H9 (cell line): ENCODE data around the gene AKR1E2. TPM values are rescaled to one million over a fixed set of nuclear protein-coding genes. Genes with fewer than 3 reads are reported as not detected.

Source experiments
- DNase-seq: peaks from one replicate; pipeline ENCODE4 v3.0.0-alpha.2; 2017
- H2AFZ ChIP-seq: one replicate; pipeline ENCODE4 v1.6.1; 2013; ENCODE audit warnings: mild to moderate bottlenecking, low read length, control low read depth, moderate library complexity
- H2AK5ac ChIP-seq: 2 replicates; pipeline ENCODE4 v1.6.1; 2013; ENCODE audit warnings: low read length, control low read depth, mixed read lengths; ENCODE audit not compliant: insufficient read length
- H2BK120ac ChIP-seq: one replicate; pipeline ENCODE4 v1.6.1; 2013; ENCODE audit warnings: low read depth, mild to moderate bottlenecking, low read length, control low read depth, inconsistent platforms; ENCODE audit not compliant: poor library complexity, severe bottlenecking
- H2BK12ac ChIP-seq: 2 replicates; pipeline ENCODE4 v1.6.1; 2013; ENCODE audit warnings: low read length, control low read depth, mixed read lengths, low read depth; ENCODE audit not compliant: insufficient read length
- H2BK15ac ChIP-seq: 2 replicates; pipeline ENCODE4 v1.6.1; 2013; ENCODE audit warnings: low read depth, low read length, control low read depth
- H2BK20ac ChIP-seq: one replicate; pipeline ENCODE4 v1.6.1; 2013; ENCODE audit warnings: low read depth, mild to moderate bottlenecking, low read length, control low read depth, inconsistent platforms; ENCODE audit not compliant: poor library complexity, severe bottlenecking
- H2BK5ac ChIP-seq: 2 replicates; pipeline ENCODE4 v1.6.1; 2013; ENCODE audit warnings: low read length, control low read depth, mixed read lengths; ENCODE audit not compliant: insufficient read length
- H3K14ac ChIP-seq: 2 replicates; pipeline ENCODE4 v1.6.1; 2013; ENCODE audit warnings: low read length, control low read depth; ENCODE audit not compliant: insufficient read depth
- H3K18ac ChIP-seq: 2 replicates; pipeline ENCODE4 v1.6.1; 2013; ENCODE audit warnings: low read depth, mild to moderate bottlenecking, mixed read lengths, low read length, control low read depth; ENCODE audit not compliant: insufficient read length
- H3K23ac ChIP-seq: 2 replicates; pipeline ENCODE4 v1.6.1; 2013; ENCODE audit warnings: low read length, control low read depth, mixed read lengths, low read depth; ENCODE audit not compliant: insufficient read length
- H3K23me2 ChIP-seq: 2 replicates; pipeline ENCODE4 v1.6.1; 2013; ENCODE audit warnings: low read depth, mild to moderate bottlenecking, mixed read lengths, low read length, control low read depth; ENCODE audit not compliant: insufficient read length, poor library complexity, severe bottlenecking
- H3K27ac ChIP-seq: 2 replicates; pipeline ENCODE4 v1.5.1; 2013; ENCODE audit warnings: low read length, control low read depth, mixed read lengths, low read depth; ENCODE audit not compliant: insufficient read length
- H3K27me3 ChIP-seq: 2 replicates; pipeline ENCODE4 v1.6.1; 2013; ENCODE audit warnings: low read length, control low read depth, inconsistent platforms; ENCODE audit not compliant: insufficient read depth
- H3K4ac ChIP-seq: 2 replicates; pipeline ENCODE4 v1.6.1; 2013; ENCODE audit warnings: low read depth, mild to moderate bottlenecking, control low read depth, inconsistent platforms, low read length, moderate library complexity
- H3K4me1 ChIP-seq: 2 replicates; pipeline ENCODE4 v1.6.1; 2013; ENCODE audit warnings: low read length, control low read depth, inconsistent platforms; ENCODE audit not compliant: insufficient read depth
- H3K4me2 ChIP-seq: 2 replicates; pipeline ENCODE4 v1.6.1; 2013; ENCODE audit warnings: low read length, control low read depth, mixed read lengths; ENCODE audit not compliant: insufficient read length, insufficient read depth
- H3K56ac ChIP-seq: 2 replicates; pipeline ENCODE4 v1.6.1; 2013; ENCODE audit warnings: low read depth, mild to moderate bottlenecking, mixed read lengths, low read length, control low read depth; ENCODE audit not compliant: insufficient read length
- H3K79me1 ChIP-seq: 2 replicates; pipeline ENCODE4 v1.6.1; 2013; ENCODE audit warnings: low read depth, mild to moderate bottlenecking, moderate library complexity, low read length, control low read depth, inconsistent platforms; ENCODE audit not compliant: insufficient read depth, poor library complexity, severe bottlenecking
- H3K79me2 ChIP-seq: 2 replicates; pipeline ENCODE4 v1.6.1; 2013; ENCODE audit warnings: low read length, control low read depth, inconsistent platforms; ENCODE audit not compliant: insufficient read depth
- H3K9ac ChIP-seq: 2 replicates; pipeline ENCODE4 v1.6.1; 2013; ENCODE audit warnings: low read length, control low read depth, mixed read lengths; ENCODE audit not compliant: insufficient read length; ENCODE audit errors: extremely low read depth
- H3K9me3 ChIP-seq: one replicate; pipeline ENCODE4 v1.6.1; 2013; ENCODE audit warnings: low read depth, low read length, inconsistent platforms; ENCODE audit not compliant: control insufficient read depth
- H3T11ph ChIP-seq: one replicate; pipeline ENCODE4 v1.6.1; 2013; ENCODE audit warnings: mild to moderate bottlenecking, low read length, control low read depth, inconsistent platforms
- H4K20me1 ChIP-seq: one replicate; pipeline ENCODE4 v1.6.1; 2013; ENCODE audit not compliant: control insufficient read depth, insufficient read length, insufficient read depth
- H4K5ac ChIP-seq: 2 replicates; pipeline ENCODE4 v1.6.1; 2013; ENCODE audit warnings: low read depth, mild to moderate bottlenecking, mixed read lengths, low read length, control low read depth; ENCODE audit not compliant: insufficient read length
- H4K8ac ChIP-seq: replicated peaks from 2 replicates; pipeline ENCODE4 v1.6.1; 2013; ENCODE audit warnings: low read length, control low read depth, mixed read lengths, low read depth; ENCODE audit not compliant: insufficient read length
- H4K91ac ChIP-seq: 2 replicates; pipeline ENCODE4 v1.6.1; 2013; ENCODE audit warnings: low read depth, mild to moderate bottlenecking, moderate library complexity, mixed read lengths, low read length, control low read depth; ENCODE audit not compliant: insufficient read length
- H3K27ac Mint-ChIP-seq, 3 experiments: 2 replicates in 2 of 3; 3 replicates in 1 of 3; pipeline ENCODE4 v1.8.0; 2020 to 2021; ENCODE audit warnings: mixed read lengths in 3 of 3, mild to moderate bottlenecking in 1 of 3, moderate library complexity in 1 of 3
- H3K27me3 Mint-ChIP-seq: 2 replicates; pipeline ENCODE4 v1.8.0; 2021; ENCODE audit warnings: low read depth, mild to moderate bottlenecking, moderate library complexity, mixed read lengths
- H3K36me3 Mint-ChIP-seq, 3 experiments: 2 replicates in 2 of 3; 3 replicates in 1 of 3; pipeline ENCODE4 v1.8.0; 2020 to 2021; ENCODE audit warnings: low read depth in 3 of 3, mixed read lengths in 3 of 3; ENCODE audit not compliant: insufficient read depth in 1 of 3
- H3K4me1 Mint-ChIP-seq, 2 experiments: 2 replicates each; pipeline ENCODE4 v1.8.0; 2020; ENCODE audit warnings: mixed read lengths in 2 of 2
- H3K4me3 Mint-ChIP-seq, 2 experiments: 2 replicates in 1 of 2; 3 replicates in 1 of 2; pipeline ENCODE4 v1.8.0; 2020 to 2021; ENCODE audit warnings: mild to moderate bottlenecking in 2 of 2, mixed read lengths in 2 of 2, moderate library complexity in 1 of 2
- H3K9me3 Mint-ChIP-seq, 2 experiments: 2 replicates in 1 of 2; 3 replicates in 1 of 2; pipeline ENCODE4 v1.8.0; 2020; ENCODE audit warnings: mild to moderate bottlenecking in 2 of 2, mixed read lengths in 2 of 2, moderate library complexity in 1 of 2
- WGBS: extraction: QIAGEN DNeasy Blood & Tissue Kit; methylation state at CpG from one replicate; pipeline ENCODE4 v1.1.7; 2013; ENCODE audit warnings: missing lambda C conversion rate, low lambda C conversion rate, mixed read lengths; ENCODE audit not compliant: insufficient read length; ENCODE audit errors: extremely low coverage; 5-methylcytosine and 5-hydroxymethylcytosine counted together
- total RNA-seq: library from RNA; stranded (reverse); gene quantifications from 2 replicates; pipeline ENCODE4 v1.2.1, GENCODE V29; 2021
- TF ChIP-seq, protein P1 (sequence below): fragments of 200-600 bp; sonication (generic); conservative IDR thresholded peaks from 3 replicates; pipeline ENCODE4 v1.8.0; 2021; ENCODE audit warnings: antibody characterized with exemption, mild to moderate bottlenecking

Gene AKR1E2
- total RNA-seq, 1 experiment from 2014 or later = 2.2 TPM

DNA sequence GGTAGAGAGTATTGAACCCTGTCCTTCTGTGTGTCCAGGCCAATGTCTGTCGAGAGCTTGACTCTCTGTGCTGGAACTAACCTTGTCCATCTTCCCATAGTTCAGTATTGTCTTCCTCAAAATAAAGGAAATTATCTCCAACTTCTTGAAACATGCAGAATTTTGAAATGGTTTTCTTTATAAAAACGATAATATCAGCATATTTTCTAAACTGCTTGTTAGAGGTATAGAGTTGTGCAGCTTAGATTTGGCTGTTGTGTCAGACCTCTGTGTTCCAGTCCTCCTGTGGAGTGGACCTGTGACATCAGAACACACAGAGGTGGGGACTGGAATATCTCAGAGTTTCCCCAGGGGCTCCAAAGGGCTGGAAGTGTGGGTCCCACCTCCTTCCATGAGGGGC lies 22.2 kb upstream of the AKR1E2 start:
- Histone ChIP-seq H3K79me1 (no peaks in the 10 kb centered on the region), H3K23ac (no peak overlapping the region), H2BK15ac (no peak overlapping the region), H3K9me3 (no peaks in the 10 kb centered on the region), H4K20me1 (no peaks in the 10 kb centered on the region), H2BK12ac (no peak overlapping the region), H2AFZ (no peak overlapping the region), H3K4ac (no peak overlapping the region), H4K5ac (no peak overlapping the region), H3K4me1 (no peaks in the 10 kb centered on the region), H2AK5ac (no peak overlapping the region), H3K27ac (no peak overlapping the region), H2BK5ac (no peak overlapping the region), H2BK120ac (no peak overlapping the region), H3K27me3 (no peaks in the 10 kb centered on the region), H3K9ac (no peak overlapping the region), H4K91ac (no peak overlapping the region), H3K14ac (no peak overlapping the region), H2BK20ac (no peak overlapping the region), H3K4me2 (no peak overlapping the region), H3K18ac (no peak overlapping the region), H3K79me2 (no peaks in the 10 kb centered on the region), H3K56ac (no peak overlapping the region), H4K8ac (no peak overlapping the region), H3K23me2 (no peaks in the 10 kb centered on the region), H3T11ph (no peak overlapping the region)
- H3K27ac Mint-ChIP-seq = no peak overlapping the region
- H3K27me3 Mint-ChIP-seq = no peaks in the 10 kb centered on the region
- H3K4me3 Mint-ChIP-seq = no peak overlapping the region
- no CpG with 5 or more reads among the region's 2 CpGs for WGBS
- H3K4me1 Mint-ChIP-seq = peaks cover 0 to 6% of the 10 kb centered on the region in 2 experiments; a peak in 2 of 4 replicates
- H3K9me3 Mint-ChIP-seq = peaks cover 1 to 17% of the 10 kb centered on the region in 2 experiments; a peak in 3 of 5 replicates
- peaks cover 0 to 2% (median 0%) of the 10 kb centered on the region in 3 experiments; a peak in 1 of 7 replicates for H3K36me3 Mint-ChIP-seq
- TF ChIP-seq, protein P1, sequence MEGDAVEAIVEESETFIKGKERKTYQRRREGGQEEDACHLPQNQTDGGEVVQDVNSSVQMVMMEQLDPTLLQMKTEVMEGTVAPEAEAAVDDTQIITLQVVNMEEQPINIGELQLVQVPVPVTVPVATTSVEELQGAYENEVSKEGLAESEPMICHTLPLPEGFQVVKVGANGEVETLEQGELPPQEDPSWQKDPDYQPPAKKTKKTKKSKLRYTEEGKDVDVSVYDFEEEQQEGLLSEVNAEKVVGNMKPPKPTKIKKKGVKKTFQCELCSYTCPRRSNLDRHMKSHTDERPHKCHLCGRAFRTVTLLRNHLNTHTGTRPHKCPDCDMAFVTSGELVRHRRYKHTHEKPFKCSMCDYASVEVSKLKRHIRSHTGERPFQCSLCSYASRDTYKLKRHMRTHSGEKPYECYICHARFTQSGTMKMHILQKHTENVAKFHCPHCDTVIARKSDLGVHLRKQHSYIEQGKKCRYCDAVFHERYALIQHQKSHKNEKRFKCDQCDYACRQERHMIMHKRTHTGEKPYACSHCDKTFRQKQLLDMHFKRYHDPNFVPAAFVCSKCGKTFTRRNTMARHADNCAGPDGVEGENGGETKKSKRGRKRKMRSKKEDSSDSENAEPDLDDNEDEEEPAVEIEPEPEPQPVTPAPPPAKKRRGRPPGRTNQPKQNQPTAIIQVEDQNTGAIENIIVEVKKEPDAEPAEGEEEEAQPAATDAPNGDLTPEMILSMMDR = no peak
- no peak for DNase-seq
